Measurements from ENCODE around the gene SNCAIP. TPM values are rescaled to one million over a fixed set of nuclear protein-coding genes. Genes with fewer than 3 reads are reported as not detected.
A peak's percentile ranks its signal among the peaks of the same experiment; 100 is the strongest.

Gene SNCAIP
- 8.1 TPM for total RNA-seq

- intact Hi-C loops (cut with DNase I): no loop called here
- DNase-seq (ENCODE audit: low spot score) (peak; percentile 62), ATAC-seq (peak; percentile 71)
Observed at GRCh38 chr5:122311961-122312590, at the start of gene SNCAIP. Gene SNCAIP (plus strand): TSS chr5:122312237. CDS start chr5:122391135, 78,898 bp downstream.

GRCh38 chr5:122263352-122264030, 48.5 kb upstream of the SNCAIP start:
- ATAC-seq (no peak), DNase-seq (ENCODE audit: low spot score) (no peak)
- intact Hi-C loops (cut with DNase I): no loop called here

- intact Hi-C loops (cut with DNase I): no loop called here
- ATAC-seq (no peak), DNase-seq (ENCODE audit: low spot score) (no peak)
Observed at GRCh38 chr5:122264610-122265009, 47.4 kb upstream of the SNCAIP start.

- intact Hi-C loops (cut with DNase I): no loop called here
- ATAC-seq (no peak), DNase-seq (ENCODE audit: low spot score) (no peak)
Observed at GRCh38 chr5:122267185-122267584, 44.9 kb upstream of the SNCAIP start.

- ATAC-seq (no peak), DNase-seq (ENCODE audit: low spot score) (no peak)
- intact Hi-C loops (cut with DNase I): no loop called here
Observed at GRCh38 chr5:122273696-122274095, 38.3 kb upstream of the SNCAIP start.

GRCh38 chr5:122283592-122283991, 28.4 kb upstream of the SNCAIP start:
- ATAC-seq (no peak), DNase-seq (ENCODE audit: low spot score) (no peak)
- intact Hi-C loops (cut with DNase I): no loop called here

- intact Hi-C loops (cut with DNase I): no loop called here
Observed at GRCh38 chr5:122286541-122286940, 25.5 kb upstream of the SNCAIP start.

GRCh38 chr5:122287101-122287500, 24.9 kb upstream of the SNCAIP start:
- intact Hi-C loops (cut with DNase I): no loop called here
- ATAC-seq (no peak), DNase-seq (ENCODE audit: low spot score) (no peak)

More at GRCh38 chr5:122286541-122286940, 25.5 kb upstream of the SNCAIP start:
- DNase-seq (ENCODE audit: low spot score) (no peak), ATAC-seq (no peak)

GRCh38 chr5:122291000-122291901, 20.8 kb upstream of the SNCAIP start:
- ATAC-seq: peak; percentile 39
- no peak for DNase-seq (ENCODE audit: low spot score)
- intact Hi-C loops (cut with DNase I): no loop called here

- intact Hi-C loops (cut with DNase I): no loop called here
- ATAC-seq: peak; percentile 69
- no peak for DNase-seq (ENCODE audit: low spot score)
Observed at GRCh38 chr5:122292332-122292731, 19.7 kb upstream of the SNCAIP start.

GRCh38 chr5:122295138-122295537, 16.9 kb upstream of the SNCAIP start:
- DNase-seq (ENCODE audit: low spot score) (no peak), ATAC-seq (no peak)
- intact Hi-C loops (cut with DNase I): no loop called here

- intact Hi-C loops (cut with DNase I): no loop called here
- no peak for DNase-seq (ENCODE audit: low spot score)
- no peak for ATAC-seq
Observed at GRCh38 chr5:122296871-122297270, 15.2 kb upstream of the SNCAIP start.

- intact Hi-C loops (cut with DNase I): no loop called here
- no peak for ATAC-seq
- DNase-seq (ENCODE audit: low spot score): no peak
Observed at GRCh38 chr5:122297587-122298298, 14.3 kb upstream of the SNCAIP start.

GRCh38 chr5:122300374-122300773, 11.7 kb upstream of the SNCAIP start:
- DNase-seq (ENCODE audit: low spot score) (no peak), ATAC-seq (no peak)
- intact Hi-C loops (cut with DNase I): no loop called here

- intact Hi-C loops (cut with DNase I): no loop called here
- ATAC-seq (no peak), DNase-seq (ENCODE audit: low spot score) (no peak)
Observed at GRCh38 chr5:122301016-122301415, 11.0 kb upstream of the SNCAIP start.

GRCh38 chr5:122304471-122305215, 7.4 kb upstream of the SNCAIP start:
- DNase-seq (ENCODE audit: low spot score) (no peak), ATAC-seq (no peak)
- intact Hi-C loops (cut with DNase I): loop anchor here (5.0 kb wide), 1 partner anchor 748 kb away; no protein-coding TSS in a partner anchor

- intact Hi-C loops (cut with DNase I): loop anchor here (5.0 kb wide), 1 partner anchor 746 kb away; no protein-coding TSS in a partner anchor
- no peak for DNase-seq (ENCODE audit: low spot score)
- ATAC-seq: no peak
Observed at GRCh38 chr5:122306461-122306860, 5.6 kb upstream of the SNCAIP start.

- intact Hi-C loops (cut with DNase I): no loop called here
- peak; percentile 65 for ATAC-seq
- DNase-seq (ENCODE audit: low spot score): no peak
Observed at GRCh38 chr5:122310889-122311288, 1.1 kb upstream of the SNCAIP start.

Measured in sciatic nerve (tissue), 2 donors.